Kidney capillary endothelial cell (primary cell): ENCODE results near the gene SORT1.
"Not testable (repeated sequence)": the region's sequence is repeated elsewhere in the genome, so short reads cannot be mapped to it uniquely, and the experiment has no call there.

Experiments used
- DNase-seq: peaks from one replicate; pipeline ENCODE4 v3.0.0-alpha.2; 2018; ENCODE audit warnings: low spot score

SORT1 gene

GRCh38 chr1:109296782-109297181, 100.9 kb downstream of the SORT1 start:
- DNase-seq: no peak

- no peak for DNase-seq
These were observed 101.9 kb downstream of the SORT1 start for GRCh38 chr1:109295712-109296415.

- no peak for DNase-seq
These were observed 103.2 kb downstream of the SORT1 start for GRCh38 chr1:109294481-109294880.

- DNase-seq: no peak
These were observed 104.7 kb downstream of the SORT1 start for GRCh38 chr1:109293026-109293425.

GRCh38 chr1:109292364-109292763, 105.4 kb downstream of the SORT1 start:
- no peak for DNase-seq

GRCh38 chr1:109290998-109291397, 106.7 kb downstream of the SORT1 start:
- DNase-seq: no peak

- no peak for DNase-seq
These were observed 107.6 kb downstream of the SORT1 start for GRCh38 chr1:109290137-109290536.

- DNase-seq: not testable (repeated sequence)
These were observed 111.0 kb downstream of the SORT1 start for GRCh38 chr1:109286762-109287161.

- DNase-seq: no peak
These were observed 113.7 kb downstream of the SORT1 start for GRCh38 chr1:109283748-109284600.

GRCh38 chr1:109282952-109283747, 114.6 kb downstream of the SORT1 start, which contains the start of gene PSRC1:
TSS of gene PSRC1 (minus strand) at chr1:109283145.
- peak; percentile 88 for DNase-seq

- no peak for DNase-seq
These were observed 115.2 kb downstream of the SORT1 start for GRCh38 chr1:109282497-109282951.

- no peak for DNase-seq
These were observed 115.8 kb downstream of the SORT1 start for GRCh38 chr1:109281680-109282496.

GRCh38 chr1:109280862-109281261, 116.9 kb downstream of the SORT1 start:
- no peak for DNase-seq

- DNase-seq: no peak
These were observed 118.0 kb downstream of the SORT1 start for GRCh38 chr1:109279615-109280278.

GRCh38 chr1:109277434-109278204, 120.1 kb downstream of the SORT1 start:
- DNase-seq: peak; percentile 57

- no peak for DNase-seq
These were observed 121.9 kb downstream of the SORT1 start for GRCh38 chr1:109275706-109276345.

- no peak for DNase-seq
These were observed 122.9 kb downstream of the SORT1 start for GRCh38 chr1:109274533-109275476.

GRCh38 chr1:109273570-109274288, 124.0 kb downstream of the SORT1 start:
- DNase-seq: no peak
